ENCODE data around the gene ARF1.
A peak's percentile ranks its signal among the peaks of the same experiment; 100 is the strongest.

Gene ARF1

GRCh38 chr1:228050571-228051231, 31.8 kb upstream of the ARF1 start:
- no peak for DNase-seq (ENCODE audit: low spot score)

DNA sequence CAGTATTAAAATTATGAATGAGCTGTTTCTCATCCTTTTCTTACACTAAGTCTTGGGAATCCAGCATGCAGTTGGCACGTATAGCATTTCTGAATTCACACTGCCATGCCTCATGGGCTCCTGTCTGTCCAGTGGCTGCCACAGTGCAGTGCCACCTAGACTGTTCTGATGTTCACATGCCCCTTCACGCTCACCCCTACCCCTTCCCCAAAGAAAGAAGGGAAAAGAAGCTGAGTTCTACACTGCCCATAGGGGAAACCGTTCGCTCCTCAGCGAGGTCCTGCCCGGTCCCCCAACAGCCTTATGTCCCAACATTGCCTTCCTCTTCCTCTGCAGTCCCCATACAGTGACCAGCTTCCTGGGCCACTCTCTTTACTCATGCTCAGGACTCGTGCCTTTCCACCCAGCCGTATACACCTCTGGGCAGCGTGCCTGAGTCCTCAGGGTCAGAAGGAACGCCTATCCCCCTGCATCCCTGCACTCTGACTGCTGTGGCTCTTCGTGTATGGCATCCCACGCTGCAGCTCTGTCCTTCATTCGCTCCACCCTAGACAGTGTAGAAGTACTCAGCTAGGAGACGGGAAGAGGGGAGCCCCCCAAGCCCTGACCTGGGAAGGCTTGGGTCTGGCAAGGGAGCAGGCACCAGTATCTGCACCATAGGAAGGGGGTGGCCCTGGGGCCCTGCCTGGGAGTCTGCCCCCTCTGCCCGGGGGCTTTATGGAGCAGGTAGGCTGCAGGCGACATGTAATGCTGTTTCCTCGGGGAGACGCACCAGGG, 24.1 kb upstream of the ARF1 start:
- no peak for DNase-seq (ENCODE audit: low spot score)

DNA sequence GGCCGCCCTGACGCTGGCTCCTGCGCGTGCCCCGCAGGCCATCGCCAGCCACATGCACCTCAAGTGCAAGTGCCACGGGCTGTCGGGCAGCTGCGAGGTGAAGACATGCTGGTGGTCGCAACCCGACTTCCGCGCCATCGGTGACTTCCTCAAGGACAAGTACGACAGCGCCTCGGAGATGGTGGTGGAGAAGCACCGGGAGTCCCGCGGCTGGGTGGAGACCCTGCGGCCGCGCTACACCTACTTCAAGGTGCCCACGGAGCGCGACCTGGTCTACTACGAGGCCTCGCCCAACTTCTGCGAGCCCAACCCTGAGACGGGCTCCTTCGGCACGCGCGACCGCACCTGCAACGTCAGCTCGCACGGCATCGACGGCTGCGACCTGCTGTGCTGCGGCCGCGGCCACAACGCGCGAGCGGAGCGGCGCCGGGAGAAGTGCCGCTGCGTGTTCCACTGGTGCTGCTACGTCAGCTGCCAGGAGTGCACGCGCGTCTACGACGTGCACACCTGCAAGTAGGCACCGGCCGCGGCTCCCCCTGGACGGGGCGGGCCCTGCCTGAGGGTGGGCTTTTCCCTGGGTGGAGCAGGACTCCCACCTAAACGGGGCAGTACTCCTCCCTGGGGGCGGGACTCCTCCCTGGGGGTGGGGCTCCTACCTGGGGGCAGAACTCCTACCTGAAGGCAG, 23.4 kb upstream of the ARF1 start:
- peak; percentile 41 for DNase-seq (ENCODE audit: low spot score)

- DNase-seq (ENCODE audit: low spot score) = peak; percentile 74
Observed at GRCh38 chr1:228059634-228060457, 22.7 kb upstream of the ARF1 start.

DNA sequence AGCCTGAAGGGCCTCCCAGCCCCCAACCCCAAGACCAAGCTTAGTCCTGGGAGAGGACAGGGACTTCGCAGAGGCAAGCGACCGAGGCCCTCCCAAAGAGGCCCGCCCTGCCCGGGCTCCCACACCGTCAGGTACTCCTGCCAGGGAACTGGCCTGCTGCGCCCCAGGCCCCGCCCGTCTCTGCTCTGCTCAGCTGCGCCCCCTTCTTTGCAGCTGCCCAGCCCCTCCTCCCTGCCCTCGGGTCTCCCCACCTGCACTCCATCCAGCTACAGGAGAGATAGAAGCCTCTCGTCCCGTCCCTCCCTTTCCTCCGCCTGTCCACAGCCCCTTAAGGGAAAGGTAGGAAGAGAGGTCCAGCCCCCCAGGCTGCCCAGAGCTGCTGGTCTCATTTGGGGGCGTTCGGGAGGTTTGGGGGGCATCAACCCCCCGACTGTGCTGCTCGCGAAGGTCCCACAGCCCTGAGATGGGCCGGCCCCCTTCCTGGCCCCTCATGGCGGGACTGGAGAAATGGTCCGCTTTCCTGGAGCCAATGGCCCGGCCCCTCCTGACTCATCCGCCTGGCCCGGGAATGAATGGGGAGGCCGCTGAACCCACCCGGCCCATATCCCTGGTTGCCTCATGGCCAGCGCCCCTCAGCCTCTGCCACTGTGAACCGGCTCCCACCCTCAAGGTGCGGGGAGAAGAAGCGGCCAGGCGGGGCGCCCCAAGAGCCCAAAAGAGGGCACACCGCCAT, 21.9 kb upstream of the ARF1 start:
- no peak for DNase-seq (ENCODE audit: low spot score)

GRCh38 chr1:228061411-228062084, 21.0 kb upstream of the ARF1 start:
- DNase-seq (ENCODE audit: low spot score) = no peak

- DNase-seq (ENCODE audit: low spot score) = no peak
Observed at GRCh38 chr1:228062085-228062791, 20.3 kb upstream of the ARF1 start.

- DNase-seq (ENCODE audit: low spot score) = no peak
Observed at GRCh38 chr1:228062812-228063211, 19.7 kb upstream of the ARF1 start.

- no peak for DNase-seq (ENCODE audit: low spot score)
Observed at GRCh38 chr1:228063251-228064191, 19.0 kb upstream of the ARF1 start.

DNA sequence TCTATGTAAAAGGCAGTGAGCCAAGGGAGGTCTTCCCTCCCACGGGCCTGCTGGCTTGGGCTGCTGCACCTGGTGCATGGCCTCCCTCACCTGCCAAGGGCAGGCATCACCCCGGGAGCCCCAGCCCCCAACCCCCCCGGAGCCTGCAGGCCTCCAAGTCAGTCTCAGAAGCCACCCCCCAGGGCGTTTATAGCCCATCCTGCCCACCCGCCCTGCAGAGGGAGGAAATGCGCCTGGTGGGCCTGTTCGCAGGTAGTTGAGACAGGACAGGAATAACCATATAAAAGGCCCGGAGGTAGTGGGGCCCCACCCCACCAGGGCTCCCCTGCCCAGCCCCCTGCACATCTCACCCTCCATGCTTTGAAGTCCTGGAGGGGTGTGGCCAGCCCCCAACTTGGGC, 18.2 kb upstream of the ARF1 start:
- DNase-seq (ENCODE audit: low spot score) = no peak

- DNase-seq (ENCODE audit: low spot score) = no peak
Observed at GRCh38 chr1:228064741-228065542, 17.6 kb upstream of the ARF1 start.

DNA sequence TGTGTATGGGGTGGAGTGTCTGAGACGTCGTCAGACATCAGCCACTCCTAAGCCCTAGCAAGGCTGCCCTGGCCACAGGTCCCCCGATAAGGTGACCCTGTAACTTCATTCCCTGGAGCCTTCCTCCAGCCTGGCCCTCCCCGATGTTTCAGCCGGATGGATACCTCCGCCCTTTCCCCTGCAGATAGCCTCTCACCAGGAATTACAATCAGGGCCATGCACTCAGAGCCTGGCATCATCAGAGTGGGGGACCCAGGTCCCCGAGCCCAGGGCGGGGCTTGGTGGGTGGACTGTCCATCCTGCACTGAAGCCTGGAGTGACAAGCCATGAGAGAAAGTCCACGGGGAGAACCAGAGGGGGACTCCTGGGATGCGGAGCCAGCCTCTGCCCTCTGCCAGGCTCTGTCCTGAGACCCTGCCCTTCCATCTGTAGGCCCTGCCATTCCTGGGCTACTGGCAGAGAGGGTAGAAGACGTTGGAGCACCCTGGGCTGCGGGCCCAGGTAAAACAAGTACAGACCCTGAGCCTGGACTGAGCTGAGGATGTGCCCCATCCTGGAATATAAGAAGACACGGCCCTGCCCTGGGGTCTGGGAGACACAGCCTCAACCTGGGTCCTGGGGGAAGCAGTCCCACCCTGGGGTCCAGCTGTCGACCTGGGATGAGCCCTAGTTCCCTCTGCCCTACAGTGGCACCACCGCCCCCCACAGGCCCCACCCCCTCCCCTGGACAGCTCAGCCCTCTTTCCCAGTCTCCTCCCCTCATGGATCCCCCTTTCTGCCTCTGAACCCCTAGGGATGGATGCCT, 16.8 kb upstream of the ARF1 start:
- DNase-seq (ENCODE audit: low spot score) = no peak

DNA sequence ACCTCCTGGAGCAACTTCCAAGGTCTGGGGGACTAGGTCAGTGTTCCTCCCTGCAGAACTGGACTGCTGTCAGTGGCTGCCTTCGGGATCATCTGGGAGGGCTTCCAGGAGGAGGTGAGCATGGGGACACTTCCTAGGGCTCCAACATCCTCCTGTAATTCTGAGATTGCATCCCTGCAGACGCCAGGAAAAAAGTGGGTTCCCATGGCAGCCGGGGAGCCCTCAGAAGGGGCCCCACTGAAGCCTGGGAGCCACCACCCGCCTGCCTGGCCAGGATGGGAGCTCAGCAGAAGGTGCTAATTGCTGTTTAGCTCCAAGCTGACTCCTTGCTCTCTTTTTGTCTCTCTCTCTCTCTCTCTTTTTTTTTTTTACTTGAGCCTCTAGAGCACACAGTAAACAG, 16.1 kb upstream of the ARF1 start:
- no peak for DNase-seq (ENCODE audit: low spot score)

GRCh38 chr1:228066891-228067654, 15.4 kb upstream of the ARF1 start:
- DNase-seq (ENCODE audit: low spot score) = no peak

DNA sequence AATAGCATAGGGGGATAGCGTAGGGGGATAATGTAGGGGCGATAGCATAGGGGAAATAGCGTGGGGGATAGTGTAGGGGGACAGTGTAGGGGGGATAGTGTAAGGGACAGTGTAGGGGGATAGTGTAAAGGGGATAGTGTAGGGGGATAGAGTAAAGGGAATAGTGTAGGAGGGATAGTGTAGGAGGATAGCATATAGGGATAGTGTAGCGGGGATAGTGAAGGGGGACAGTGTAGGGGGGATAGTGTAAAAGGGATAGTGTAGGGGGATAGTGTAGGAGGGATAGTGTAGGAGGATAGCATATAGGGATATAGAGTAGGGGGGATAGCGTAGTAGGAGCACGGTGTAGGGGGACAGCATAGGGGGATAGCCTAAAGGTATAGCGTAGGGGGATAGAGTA, 14.1 kb upstream of the ARF1 start:
- no peak for DNase-seq (ENCODE audit: low spot score)

DNA sequence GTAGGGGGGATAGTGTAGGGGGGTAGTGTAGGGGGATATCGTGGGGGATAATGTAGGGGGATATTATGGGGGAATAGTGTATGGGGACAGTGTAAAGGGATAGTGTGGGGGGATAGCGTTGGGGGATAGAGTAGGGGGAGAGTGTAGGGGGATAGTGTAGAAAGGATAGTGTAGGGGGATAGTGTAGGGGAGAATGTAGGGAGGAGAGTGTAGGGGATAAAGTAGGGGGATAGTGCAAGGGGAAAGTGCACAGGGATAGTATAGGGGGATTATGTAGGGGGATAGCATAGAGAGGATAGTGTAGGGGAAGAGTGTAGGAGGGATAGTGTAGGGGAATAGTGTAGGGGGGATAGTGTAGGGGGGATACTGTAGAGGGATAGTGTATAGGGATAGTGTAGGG, 12.3 kb upstream of the ARF1 start:
- DNase-seq (ENCODE audit: low spot score) = no peak

DNA sequence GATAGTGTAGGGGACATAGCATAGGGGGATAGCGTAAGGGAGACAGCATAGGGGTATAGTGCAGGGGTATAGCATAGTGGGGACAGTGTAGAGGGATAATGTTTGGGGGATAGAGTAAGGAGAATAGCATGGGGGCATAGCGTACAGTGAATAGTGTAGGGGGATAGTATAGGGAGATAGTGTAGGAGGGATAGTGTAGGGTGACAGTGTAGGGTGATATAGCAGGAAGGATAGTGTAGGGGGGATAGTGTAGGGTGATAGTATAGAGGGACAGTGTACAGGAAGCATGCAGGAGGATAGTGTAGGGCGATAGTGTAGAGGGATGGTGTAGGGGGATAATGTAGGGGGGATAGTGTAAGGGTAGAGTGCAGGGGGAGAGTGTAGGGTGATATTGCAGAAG, 11.7 kb upstream of the ARF1 start:
- DNase-seq (ENCODE audit: low spot score) = no peak

Data from CD4-positive, alpha-beta T cell treated with Interleukin-15 for 4 hours (primary cell).